ENCODE measurements around the gene PATZ1.

The PATZ1 gene

GRCh38 chr22:31278626-31279326, 67.4 kb downstream of the PATZ1 start:
- DNase-seq: no peak

GRCh38 chr22:31278151-31278621, 68.0 kb downstream of the PATZ1 start:
- no peak for DNase-seq

GRCh38 chr22:31277741-31278140, 68.4 kb downstream of the PATZ1 start:
- no peak for DNase-seq

- no peak for DNase-seq
Observed at GRCh38 chr22:31276426-31277167, 69.5 kb downstream of the PATZ1 start.
